HCT116 (cell line): ENCODE data around the gene TAF1B. TPM values are rescaled to one million over a fixed set of nuclear protein-coding genes. Genes with fewer than 3 reads are reported as not detected.

Source experiments
- ATAC-seq: fragments of 200-7000 bp; cut with Tn5 transposase; 2 replicates; pipeline ENCODE4 v1.9.1; 2020; ENCODE audit warnings: mild to moderate bottlenecking, moderate library complexity
- BruUV-seq: library from RNA; stranded (reverse); fragments of 400-500 nt; replicated peaks from 2 replicates; lab custom pipeline; 2021; lab: Mats Ljungman, UMichigan
- CTCF ChIA-PET: fragments of 300-600 bp; sonication (Branson Sonifier 250); formaldehyde crosslinking; loops from one replicate; lab custom pipeline; 2021; ENCODE audit warnings: antibody characterized with exemption; lab: Charles Lee
- POLR2A ChIA-PET: fragments of 300-600, 350-600 bp; sonication (Branson Sonifier 250); formaldehyde crosslinking; loops from one replicate; lab custom pipeline; 2021; ENCODE audit warnings: antibody characterized with exemption; lab: Charles Lee
- RAD21 ChIA-PET, 2 experiments: fragments of 300-600 bp; sonication (Branson Sonifier 250); formaldehyde crosslinking; loops; one replicate each; lab custom pipeline; 2023; ENCODE audit warnings: low total read pairs in 2 of 2; ENCODE audit not compliant: uncharacterized antibody in 2 of 2, unreplicated experiment in 2 of 2, low non-redundant PET in 1 of 2; lab: Charles Lee
- DNase-seq: peaks from one replicate; pipeline ENCODE4 v3.0.0-alpha.2; 2010; ENCODE audit warnings: low read depth, low spot score
- H2AFZ ChIP-seq: fragments of 200-600 bp; shearing (Covaris generic), sonication (generic); 2 replicates; pipeline ENCODE4 v1.6.1; 2017; ENCODE audit warnings: low read depth, mixed run types, mixed read lengths, antibody characterized with exemption, low read length; ENCODE audit not compliant: poor library complexity, severe bottlenecking
- H3K27ac ChIP-seq: 2 replicates; pipeline ENCODE4 v1.5.1; 2012; ENCODE audit warnings: low read depth, low read length
- H3K27me3 ChIP-seq: fragments of 200-600 bp; sonication (generic); 2 replicates; pipeline ENCODE4 v1.6.1; 2016; ENCODE audit warnings: mixed run types, low read length, mixed read lengths; ENCODE audit not compliant: insufficient read depth
- H3K36me3 ChIP-seq, 2 experiments: fragments of 200-500 bp in 1 of 2; fragments of 200-600 bp in 1 of 2; sonication (Bioruptor generic) in 1 of 2; sonication (generic) in 1 of 2; 2 replicates each; pipeline versions ENCODE4 v1.5.1 to v1.6.1; 2014 to 2016; ENCODE audit warnings: low read length in 2 of 2, inconsistent platforms in 1 of 2, mixed read lengths in 1 of 2, mixed run types in 1 of 2; ENCODE audit not compliant: insufficient read depth in 2 of 2, control insufficient read depth in 1 of 2
- H3K4me1 ChIP-seq, 2 experiments: fragments of 200-600 bp in 1 of 2; sonication (generic) in 1 of 2; 2 replicates each; pipeline versions ENCODE4 v1.5.1 to v1.6.1; 2012 to 2017; ENCODE audit warnings: low read length in 2 of 2, inconsistent platforms in 1 of 2, mild to moderate bottlenecking in 1 of 2, mixed read lengths in 1 of 2, mixed run types in 1 of 2, moderate library complexity in 1 of 2; ENCODE audit not compliant: insufficient read depth in 2 of 2, control insufficient read depth in 1 of 2
- H3K4me2 ChIP-seq: fragments of 200-600 bp; sonication (generic); 2 replicates; pipeline ENCODE4 v1.6.1; 2017; ENCODE audit warnings: mixed run types, low read length, mixed read lengths
- H3K4me3 ChIP-seq, 2 experiments: fragments of 200-600 bp in 1 of 2; sonication (generic) in 1 of 2; replicated peaks in 1 of 2; 2 replicates each; pipeline ENCODE4 v1.5.1; 2011 to 2016; ENCODE audit warnings: low read length in 2 of 2, control low read depth in 1 of 2, low read depth in 1 of 2, mild to moderate bottlenecking in 1 of 2, mixed read lengths in 1 of 2, mixed run types in 1 of 2
- H3K79me2 ChIP-seq: fragments of 200-600 bp; sonication (generic); 2 replicates; pipeline ENCODE4 v1.6.1; 2017; ENCODE audit warnings: mild to moderate bottlenecking, mixed run types, low read length, moderate library complexity, mixed read lengths; ENCODE audit not compliant: insufficient read depth
- H3K9ac ChIP-seq: fragments of 200-600 bp; sonication (generic); 2 replicates; pipeline ENCODE4 v1.6.1; 2016; ENCODE audit warnings: low read length, mixed read lengths
- H3K9me2 ChIP-seq: fragments of 200-600 bp; sonication (generic), shearing (Covaris generic); 2 replicates; pipeline ENCODE4 v1.6.1; 2017; ENCODE audit warnings: mixed run types, mild to moderate bottlenecking, moderate library complexity; ENCODE audit not compliant: insufficient read depth
- H3K9me3 ChIP-seq, 2 experiments: fragments of 200-500 bp in 1 of 2; fragments of 200-600 bp in 1 of 2; sonication (Bioruptor generic) in 1 of 2; sonication (generic) in 1 of 2; 2 replicates each; pipeline ENCODE4 v1.6.1; 2014 to 2017; ENCODE audit warnings: low read length in 2 of 2, mixed read lengths in 2 of 2, inconsistent platforms in 1 of 2, low read depth in 1 of 2, mild to moderate bottlenecking in 1 of 2, mixed run types in 1 of 2, moderate library complexity in 1 of 2; ENCODE audit not compliant: control insufficient read depth in 1 of 2, insufficient read depth in 1 of 2
- H4K20me1 ChIP-seq: fragments of 200-600 bp; sonication (generic), shearing (Covaris generic); 2 replicates; pipeline ENCODE4 v1.6.1; 2017; ENCODE audit warnings: mixed run types, mild to moderate bottlenecking, moderate library complexity; ENCODE audit not compliant: insufficient read depth
- CTCF ChIP-seq, 3 experiments: fragments of 200-600 bp in 1 of 3; sonication (generic) in 1 of 3; IDR thresholded peaks in 2 of 3; conservative IDR thresholded peaks in 1 of 3; 2 replicates each; pipeline ENCODE4 v1.5.1; 2012 to 2017; ENCODE audit warnings: low read depth in 2 of 3, low read length in 2 of 3, antibody characterized with exemption in 1 of 3, borderline replicate concordance in 1 of 3, control low read depth in 1 of 3, mild to moderate bottlenecking in 1 of 3, mixed read lengths in 1 of 3, mixed run types in 1 of 3, moderate library complexity in 1 of 3; ENCODE audit not compliant: insufficient read depth in 1 of 3
- EGR1 ChIP-seq: IDR thresholded peaks from 2 replicates; pipeline ENCODE4 v1.6.1; 2012; ENCODE audit warnings: low read depth
- ELF1 ChIP-seq: IDR thresholded peaks from 2 replicates; pipeline ENCODE4 v1.6.1; 2012; ENCODE audit warnings: low read depth, borderline replicate concordance
- EZH2 ChIP-seq: fragments of 200-600 bp; sonication (generic); IDR thresholded peaks from 2 replicates; pipeline ENCODE4 v1.6.1; 2017; ENCODE audit warnings: antibody characterized with exemption, mixed run types
- FOSL1 ChIP-seq: IDR thresholded peaks from 2 replicates; pipeline ENCODE4 v1.6.1; 2012; ENCODE audit warnings: low read depth
- JUND ChIP-seq: IDR thresholded peaks from 2 replicates; pipeline ENCODE4 v1.6.1; 2012
- POLR2AphosphoS5 ChIP-seq: IDR thresholded peaks from 2 replicates; pipeline ENCODE4 v1.6.1; 2011; ENCODE audit warnings: mild to moderate bottlenecking, low read depth, low read length, moderate library complexity
- RAD21 ChIP-seq: IDR thresholded peaks from 2 replicates; pipeline ENCODE4 v1.6.1; 2012; ENCODE audit warnings: low read depth, mild to moderate bottlenecking
- REST ChIP-seq: IDR thresholded peaks from 2 replicates; pipeline ENCODE4 v1.6.1; 2012; ENCODE audit warnings: low read depth
- SIN3A ChIP-seq: IDR thresholded peaks from 2 replicates; pipeline ENCODE4 v1.6.1; 2012; ENCODE audit warnings: low read depth
- SP1 ChIP-seq: IDR thresholded peaks from 2 replicates; pipeline ENCODE4 v1.6.1; 2012; ENCODE audit warnings: low read depth
- SRF ChIP-seq: IDR thresholded peaks from 2 replicates; pipeline ENCODE4 v1.6.1; 2012; ENCODE audit warnings: low read depth
- TCF7L2 ChIP-seq: IDR thresholded peaks from 2 replicates; pipeline ENCODE4 v1.7.0; 2011; ENCODE audit warnings: borderline replicate concordance, inconsistent platforms; ENCODE audit not compliant: insufficient read depth, insufficient read length; ENCODE audit errors: extremely low read depth
- YY1 ChIP-seq: IDR thresholded peaks from 2 replicates; pipeline ENCODE4 v1.6.1; 2011; ENCODE audit warnings: low read length, low read depth, moderate library complexity, mild to moderate bottlenecking; ENCODE audit not compliant: insufficient replicate concordance; ENCODE audit errors: extremely low read depth
- ZFX ChIP-seq: fragments of 450-650 bp; IDR thresholded peaks from 2 replicates; pipeline ENCODE4 v1.6.1; 2017
- ZNF274 ChIP-seq: fragments of 200-500 bp; sonication (Bioruptor generic); IDR thresholded peaks from 2 replicates; pipeline ENCODE4 v1.6.1; 2014; ENCODE audit warnings: mild to moderate bottlenecking, low read depth, low read length, inconsistent platforms
- intact Hi-C: fragments of 100-400 bp; cut with micrococcal nuclease; formaldehyde crosslinking; loops from 2 replicates; pipeline ENCODE4 v1.10.0; 2022
- total RNA-seq: library from RNA; stranded (reverse); gene quantifications from one replicate; pipeline ENCODE4 v1.2.1, GENCODE V29; 2021; ENCODE audit not compliant: unreplicated experiment

The TAF1B gene
- total RNA-seq, 1 experiment from 2014 or later, result 27.9 TPM

- TF ChIP-seq ZNF274, result no peak
- peak; percentile 78 for TF ChIP-seq SIN3A
- peak; percentile 97 for TF ChIP-seq FOSL1
- no peak for TF ChIP-seq ZFX
- peak; percentile 43 to 72 (median 49); a peak in 4 of 6 replicates for TF ChIP-seq CTCF (IDR thresholded peaks at IDR 0.05 in 2 of 3, conservative IDR thresholded peaks at IDR 0.05 in 1 of 3; ENCODE audit: borderline replicate concordance in 1 of 3, insufficient read depth in 1 of 3, low read depth in 2 of 3, low read length in 2 of 3)
- TF ChIP-seq SRF, result no peak
- 0 out of 2 replicates have a peak, but pooled peaks have one; percentile 31 for TF ChIP-seq EGR1
- no peak for TF ChIP-seq ELF1
- TF ChIP-seq SP1, result peak; percentile 68; the same call in 1 of the 2 replicates
These were observed 71.3 kb downstream of the TAF1B start (continued) for GRCh38 chr2:9914384-9915065.

- POLR2A ChIA-PET, result no interaction called here
- peaks cover 9 to 18% of the 10 kb centered on the region in 2 experiments; a peak in 2 of 4 replicates for H3K36me3 ChIP-seq
- no peak for TF ChIP-seq RAD21
- TF ChIP-seq REST, result no peak
- no peak for TF ChIP-seq TCF7L2
- no peak for TF ChIP-seq ZNF274
- TF ChIP-seq YY1, result no peak
- TF ChIP-seq CTCF (IDR thresholded peaks at IDR 0.05 in 2 of 3, conservative IDR thresholded peaks at IDR 0.05 in 1 of 3; ENCODE audit: borderline replicate concordance in 1 of 3, insufficient read depth in 1 of 3, low read depth in 2 of 3, low read length in 2 of 3), result no peak
- no peak for TF ChIP-seq SRF
- no peak for TF ChIP-seq EZH2
- no peak for TF ChIP-seq ELF1
- TF ChIP-seq JUND, result no peak
- TF ChIP-seq EGR1, result no peak
- no peak for TF ChIP-seq POLR2AphosphoS5
- no peak for TF ChIP-seq SIN3A
These were observed 75.0 kb downstream of the TAF1B start for GRCh38 chr2:9918275-9918674.

More at GRCh38 chr2:9918275-9918674, 75.0 kb downstream of the TAF1B start:
- CTCF ChIA-PET, result no interaction called here
- intact Hi-C loops, result no loop called here
- Histone ChIP-seq H3K27ac (no peak overlapping the region), H3K79me2 (no peaks in the 10 kb centered on the region), H3K4me3 (no peak overlapping the region), H3K9me2 (no peaks in the 10 kb centered on the region), H3K4me2 (no peak overlapping the region), H2AFZ (no peak overlapping the region), H3K9me3 (no peaks in the 10 kb centered on the region), H3K4me1 (peaks cover 10 to 18% of the 10 kb centered on the region in 2 experiments), H4K20me1 (no peaks in the 10 kb centered on the region), H3K9ac (no peak overlapping the region), H3K27me3 (no peaks in the 10 kb centered on the region)
- ATAC-seq, result no peak
- BruUV-seq, result no TSS peak
- RAD21 ChIA-PET, result no interaction called here
- DNase-seq, result no peak
